Duodenal mucosa (tissue), 2 donors: ENCODE measurements around the gene POU5F1.

ENCODE experiments used
- H3K27ac ChIP-seq: one replicate; pipeline ENCODE4 v1.7.0; 2013; ENCODE audit warnings: low read depth, low read length
- H3K27me3 ChIP-seq, 2 donors: one replicate each; pipeline ENCODE4 v1.7.0; 2013; ENCODE audit warnings: low read length in 2 of 2, control low read depth in 1 of 2; ENCODE audit not compliant: insufficient read depth in 2 of 2, control insufficient read depth in 1 of 2
- H3K36me3 ChIP-seq, 2 donors: one replicate each; pipeline ENCODE4 v1.7.0; 2013; ENCODE audit warnings: low read length in 2 of 2, control low read depth in 1 of 2; ENCODE audit not compliant: insufficient read depth in 2 of 2, control insufficient read depth in 1 of 2
- H3K4me1 ChIP-seq, 2 donors: one replicate each; pipeline ENCODE4 v1.7.0; 2013; ENCODE audit warnings: low read length in 2 of 2, control low read depth in 1 of 2; ENCODE audit not compliant: insufficient read depth in 2 of 2, control insufficient read depth in 1 of 2
- H3K4me3 ChIP-seq, 2 donors: one replicate each; pipeline ENCODE4 v1.7.0; 2013; ENCODE audit warnings: low read length in 2 of 2, low read depth in 1 of 2
- H3K9ac ChIP-seq, 2 donors: one replicate each; pipeline ENCODE4 v1.7.0; 2013; ENCODE audit warnings: low read length in 2 of 2, low read depth in 1 of 2
- H3K9me3 ChIP-seq, 2 donors: one replicate each; pipeline ENCODE4 v1.7.0; 2013; ENCODE audit warnings: low read length in 2 of 2, control low read depth in 1 of 2; ENCODE audit not compliant: control insufficient read depth in 1 of 2

Gene POU5F1

GRCh38 chr6:31144296-31144969 is 26.0 kb downstream of the POU5F1 start:
- peak overlapping the region; percentile 67 for H3K27ac ChIP-seq
- peaks cover 27 to 29% of the 10 kb centered on the region in 2 donors for H3K4me1 ChIP-seq
- H3K36me3 ChIP-seq = peaks cover 0 to 7% of the 10 kb centered on the region in 2 donors
- H3K4me3 ChIP-seq = peak overlapping the region; percentile 51 to 60
- peak overlapping the region; percentile 39 to 52 for H3K9ac ChIP-seq
- no peaks in the 10 kb centered on the region for H3K9me3 ChIP-seq
- no peaks in the 10 kb centered on the region for H3K27me3 ChIP-seq

DNA sequence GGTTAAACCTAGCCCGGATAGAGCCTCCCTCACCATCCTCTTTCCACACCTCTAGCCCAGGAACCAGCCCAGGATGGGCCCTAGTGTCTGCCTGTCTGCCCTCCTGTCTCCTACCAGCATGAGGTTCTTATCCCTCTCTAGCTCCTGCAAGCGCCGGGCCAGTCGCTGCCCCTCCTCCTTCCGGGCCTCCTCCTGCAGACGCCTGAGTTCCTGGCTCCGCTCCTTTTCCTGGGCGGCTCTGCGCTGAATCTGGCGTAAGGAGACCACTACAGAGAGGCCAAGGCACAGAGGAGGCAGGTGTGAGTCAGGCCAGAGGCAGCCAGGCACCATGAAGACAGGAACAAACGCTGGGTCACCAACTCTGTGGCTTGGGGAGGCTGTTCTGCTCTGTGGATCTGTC is 27.3 kb downstream of the POU5F1 start:
- Histone ChIP-seq H3K9ac (peak overlapping the region; percentile 6 to 15), H3K4me1 (peaks cover 27 to 29% of the 10 kb centered on the region in 2 donors), H3K27ac (no peak overlapping the region), H3K27me3 (no peaks in the 10 kb centered on the region), H3K36me3 (peaks cover 0 to 7% of the 10 kb centered on the region in 2 donors), H3K9me3 (no peaks in the 10 kb centered on the region), H3K4me3 (no peak overlapping the region)

GRCh38 chr6:31142361-31142761 is 28.1 kb downstream of the POU5F1 start:
- peaks cover 27 to 34% of the 10 kb centered on the region in 2 donors for H3K4me1 ChIP-seq
- peak overlapping the region in 1 of 2 donors; percentile 6 for H3K9ac ChIP-seq
- peaks cover 0 to 7% of the 10 kb centered on the region in 2 donors for H3K36me3 ChIP-seq
- H3K4me3 ChIP-seq = no peak overlapping the region
- no peaks in the 10 kb centered on the region for H3K27me3 ChIP-seq
- no peaks in the 10 kb centered on the region for H3K9me3 ChIP-seq
- no peak overlapping the region for H3K27ac ChIP-seq

DNA sequence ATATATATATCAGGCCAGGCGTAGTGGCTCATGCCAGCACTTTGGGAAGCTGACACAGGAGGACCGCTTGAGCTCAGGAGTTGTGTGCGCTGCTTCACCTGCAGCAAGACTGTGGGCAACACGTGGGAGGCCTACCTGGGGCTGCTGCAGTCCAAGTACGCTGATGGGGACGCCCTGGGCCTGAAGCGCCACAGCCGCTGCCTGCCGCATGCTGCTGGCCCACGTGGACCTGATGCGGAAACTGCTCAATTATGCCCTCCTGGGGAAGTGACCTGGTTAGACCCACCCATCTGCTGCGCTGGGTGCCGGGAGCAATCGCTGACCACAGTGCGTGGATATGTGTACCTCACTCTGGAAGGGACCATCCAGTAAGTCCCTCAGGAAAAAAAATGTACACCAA is 29.8 kb downstream of the POU5F1 start:
- no peak overlapping the region for H3K27ac ChIP-seq
- no peak overlapping the region for H3K4me3 ChIP-seq
- H3K9me3 ChIP-seq = no peaks in the 10 kb centered on the region
- no peaks in the 10 kb centered on the region for H3K27me3 ChIP-seq
- peaks cover 0 to 7% of the 10 kb centered on the region in 2 donors for H3K36me3 ChIP-seq
- peaks cover 20 to 29% of the 10 kb centered on the region in 2 donors for H3K4me1 ChIP-seq
- no peak overlapping the region for H3K9ac ChIP-seq

DNA sequence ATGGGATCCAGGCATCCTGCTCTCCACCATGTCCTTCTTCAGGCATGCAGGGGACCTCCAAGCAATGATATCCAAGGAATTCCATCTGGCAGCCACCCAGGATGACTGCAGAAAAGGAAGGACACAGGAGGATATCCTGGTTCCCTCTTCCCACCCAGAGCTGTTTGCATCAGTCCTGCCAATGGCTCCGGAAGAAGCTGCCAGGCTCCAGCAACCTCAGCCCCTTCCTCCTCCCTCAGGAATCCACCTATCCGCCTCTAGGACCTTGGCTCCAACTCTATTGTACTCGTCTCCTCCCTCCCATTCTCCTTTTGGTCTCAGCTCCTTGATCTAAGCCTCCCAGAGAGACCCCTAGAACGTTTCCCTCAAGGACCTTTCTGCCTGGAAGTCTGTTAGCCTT is 30.9 kb downstream of the POU5F1 start:
- H3K4me1 ChIP-seq = peaks cover 15 to 22% of the 10 kb centered on the region in 2 donors
- H3K9me3 ChIP-seq = no peaks in the 10 kb centered on the region
- H3K4me3 ChIP-seq = no peak overlapping the region
- H3K9ac ChIP-seq = no peak overlapping the region
- no peaks in the 10 kb centered on the region for H3K27me3 ChIP-seq
- H3K27ac ChIP-seq = no peak overlapping the region
- peaks cover 0 to 7% of the 10 kb centered on the region in 2 donors for H3K36me3 ChIP-seq

DNA sequence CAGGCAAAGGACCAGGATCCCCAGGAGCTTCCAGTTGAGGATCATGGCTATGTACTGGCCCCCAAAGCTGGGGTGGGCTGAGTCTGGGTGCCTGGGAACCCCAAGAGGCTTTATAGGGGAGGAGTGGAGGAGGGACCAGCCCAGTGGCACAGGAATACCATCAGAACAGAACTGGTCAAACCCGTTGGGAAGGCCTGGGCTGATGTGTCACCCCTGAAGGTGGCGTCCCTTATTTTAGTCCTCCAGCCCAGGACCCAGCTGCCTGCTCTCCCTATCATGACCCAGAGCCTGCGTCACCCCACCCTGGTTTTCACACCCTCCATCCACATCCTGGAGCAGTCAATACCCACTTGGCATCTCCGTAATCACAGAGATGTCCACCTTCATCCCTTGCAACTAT is 31.5 kb downstream of the POU5F1 start, which contains the start of gene PSORS1C2:
PSORS1C2 (minus strand) TSS at position 85 of the 400 bp plus-strand sequence; CDS start at position 45, 40 bp downstream.
- no peaks in the 10 kb centered on the region for H3K27me3 ChIP-seq
- H3K9ac ChIP-seq = peak within 1 kb of the TSS; percentile 53 to 60
- H3K9me3 ChIP-seq = no peaks in the 10 kb centered on the region
- H3K4me1 ChIP-seq = peaks cover 12 to 20% of the 10 kb centered on the region in 2 donors
- H3K27ac ChIP-seq = no peak within 1 kb of the TSS
- peaks cover 0 to 7% of the 10 kb centered on the region in 2 donors for H3K36me3 ChIP-seq
- peak within 1 kb of the TSS; percentile 37 to 70 for H3K4me3 ChIP-seq

- H3K27me3 ChIP-seq = no peaks in the 10 kb centered on the region
- peaks cover 0 to 6% of the 10 kb centered on the region in 2 donors for H3K4me1 ChIP-seq
- H3K9me3 ChIP-seq = no peaks in the 10 kb centered on the region
- H3K36me3 ChIP-seq = no peaks in the 10 kb centered on the region
- no peak overlapping the region for H3K27ac ChIP-seq
- H3K4me3 ChIP-seq = no peak overlapping the region
- no peak overlapping the region for H3K9ac ChIP-seq
Observed at GRCh38 chr6:31135710-31136109, 34.8 kb downstream of the POU5F1 start.

DNA sequence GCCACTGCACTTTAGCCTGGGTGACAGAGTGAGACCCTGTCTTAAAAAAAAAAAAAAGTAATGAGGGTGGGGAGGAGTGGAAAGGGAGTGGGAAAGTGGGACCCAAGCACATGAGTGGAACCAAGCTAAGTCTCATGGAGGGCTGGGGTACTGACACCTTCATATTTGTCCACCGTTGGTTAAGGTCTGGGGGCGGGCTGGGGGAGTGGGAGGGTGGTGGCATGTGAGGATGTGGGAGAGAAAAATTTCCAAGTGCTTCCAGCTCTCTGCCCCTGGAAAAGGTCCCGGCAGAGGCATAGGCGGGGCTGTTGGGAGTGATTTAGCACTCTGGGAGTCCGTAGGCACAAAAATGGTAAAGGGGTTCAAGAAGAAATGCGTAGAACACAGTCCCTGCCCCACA is 37.7 kb downstream of the POU5F1 start:
- no peaks in the 10 kb centered on the region for H3K9me3 ChIP-seq
- H3K9ac ChIP-seq = no peak overlapping the region
- no peaks in the 10 kb centered on the region for H3K36me3 ChIP-seq
- H3K27ac ChIP-seq = no peak overlapping the region
- H3K4me1 ChIP-seq = peaks cover 0 to 4% of the 10 kb centered on the region in 2 donors
- H3K4me3 ChIP-seq = no peak overlapping the region
- no peaks in the 10 kb centered on the region for H3K27me3 ChIP-seq

DNA sequence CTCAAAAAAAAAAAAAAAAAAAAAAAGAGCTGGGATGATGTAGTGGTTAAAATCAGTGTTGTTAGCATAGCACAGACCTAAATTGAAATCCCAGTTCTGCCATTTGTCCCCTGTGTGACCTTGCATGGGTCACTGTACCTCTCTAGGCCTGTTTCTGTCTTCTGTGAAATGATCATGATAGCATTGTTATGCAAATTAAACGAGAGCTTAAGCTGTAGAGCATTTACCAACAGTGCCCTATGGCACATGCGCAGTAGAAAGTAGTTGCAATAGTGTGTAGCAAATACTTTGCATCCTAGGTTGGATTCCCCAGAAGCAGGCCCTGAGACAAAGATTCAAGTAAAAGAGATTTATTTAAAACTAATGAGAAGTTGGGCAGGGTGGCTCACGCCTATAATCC is 38.9 kb downstream of the POU5F1 start:
- Histone ChIP-seq H3K4me3 (no peak overlapping the region), H3K36me3 (no peaks in the 10 kb centered on the region), H3K4me1 (peaks cover 3 to 5% of the 10 kb centered on the region in 2 donors), H3K9ac (no peak overlapping the region), H3K27ac (no peak overlapping the region), H3K27me3 (no peaks in the 10 kb centered on the region), H3K9me3 (no peaks in the 10 kb centered on the region)

DNA sequence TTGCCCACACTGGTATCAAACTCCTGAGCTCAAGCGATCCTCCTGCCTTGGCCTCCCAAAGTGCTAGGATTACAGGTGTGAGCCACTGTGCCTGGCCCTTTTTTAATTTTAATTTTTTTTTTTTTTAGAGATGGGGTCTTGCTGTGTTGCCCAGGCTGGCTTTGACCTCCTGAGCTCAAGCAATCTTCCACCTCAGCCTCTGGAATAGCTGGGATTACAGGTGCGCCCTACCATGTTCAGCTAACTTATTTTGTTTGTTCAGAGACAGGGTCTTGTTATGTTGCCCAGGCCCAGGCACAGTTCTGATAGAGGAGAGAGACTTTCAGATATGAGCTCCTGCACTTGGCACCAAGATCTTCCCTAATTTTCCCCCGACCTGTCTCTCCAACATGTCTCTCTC is 39.7 kb downstream of the POU5F1 start:
- Histone ChIP-seq H3K27ac (no peak overlapping the region), H3K27me3 (no peaks in the 10 kb centered on the region), H3K4me1 (peaks cover 6 to 11% of the 10 kb centered on the region in 2 donors), H3K9me3 (no peaks in the 10 kb centered on the region), H3K36me3 (no peaks in the 10 kb centered on the region), H3K9ac (no peak overlapping the region), H3K4me3 (no peak overlapping the region)
